Esophagus muscularis mucosa (tissue), 3 donors: Measurements from ENCODE around the gene XPO4.

Experiments used
- CTCF ChIP-seq, 3 experiments: fragments of 200-600 bp in 2 of 3; fragments of 450-650 bp in 1 of 3; sonication (generic) in 2 of 3; IDR thresholded peaks; one replicate each; pipeline ENCODE4 v1.5.1; 2017 to 2019; ENCODE audit warnings: antibody characterized with exemption in 3 of 3, mild to moderate bottlenecking in 2 of 3, moderate library complexity in 1 of 3
- POLR2A ChIP-seq: fragments of 450-650 bp; IDR thresholded peaks from one replicate; pipeline ENCODE4 v1.6.1; 2017; ENCODE audit warnings: antibody characterized with exemption, moderate library complexity, mild to moderate bottlenecking, low read depth
- POLR2AphosphoS5 ChIP-seq, 2 donors: sonication (generic); formaldehyde crosslinking; IDR thresholded peaks; one replicate each; pipeline ENCODE4 v1.6.1; 2017; ENCODE audit warnings: antibody characterized with exemption in 2 of 2

- no peak for TF ChIP-seq CTCF (IDR thresholded peaks at IDR 0.05)
- TF ChIP-seq POLR2A = no peak
- TF ChIP-seq POLR2AphosphoS5 (IDR thresholded peaks at IDR 0.05) = no peak
Observed at GRCh38 chr13:20939662-20940061, 37.1 kb upstream of the XPO4 start.
